GM06990 (cell line): ENCODE results near the gene KCNG2.

ENCODE experiments used
- DNase-seq: peaks from one replicate; pipeline ENCODE4 v3.0.0-alpha.2; 2011; ENCODE audit not compliant: insufficient read length; ENCODE audit errors: extremely low read depth
- H3K27me3 ChIP-seq: replicated peaks from 2 replicates; pipeline ENCODE4 v1.6.0; 2011; ENCODE audit warnings: low read length; ENCODE audit not compliant: control insufficient read depth, insufficient read depth
- H3K36me3 ChIP-seq: 2 replicates; pipeline ENCODE4 v1.5.1; 2011; ENCODE audit warnings: low read length; ENCODE audit not compliant: control insufficient read depth, insufficient read depth
- H3K4me3 ChIP-seq: replicated peaks from 2 replicates; pipeline ENCODE4 v1.5.1; 2011; ENCODE audit warnings: low read depth, mild to moderate bottlenecking, control low read depth, low read length
- TF ChIP-seq, protein P1 (sequence below): IDR thresholded peaks from 2 replicates; pipeline ENCODE4 v1.5.1; 2011; ENCODE audit warnings: low read length, control low read depth, mild to moderate bottlenecking, inconsistent platforms; ENCODE audit not compliant: insufficient read depth, poor library complexity, severe bottlenecking

KCNG2 gene

GRCh38 chr18:79785831-79786230 lies 11.9 kb upstream of the KCNG2 start:
- no peak for DNase-seq
- H3K27me3 ChIP-seq: no peaks in the 10 kb centered on the region; the same call in 1 of the 2 replicates
- TF ChIP-seq, protein P1, sequence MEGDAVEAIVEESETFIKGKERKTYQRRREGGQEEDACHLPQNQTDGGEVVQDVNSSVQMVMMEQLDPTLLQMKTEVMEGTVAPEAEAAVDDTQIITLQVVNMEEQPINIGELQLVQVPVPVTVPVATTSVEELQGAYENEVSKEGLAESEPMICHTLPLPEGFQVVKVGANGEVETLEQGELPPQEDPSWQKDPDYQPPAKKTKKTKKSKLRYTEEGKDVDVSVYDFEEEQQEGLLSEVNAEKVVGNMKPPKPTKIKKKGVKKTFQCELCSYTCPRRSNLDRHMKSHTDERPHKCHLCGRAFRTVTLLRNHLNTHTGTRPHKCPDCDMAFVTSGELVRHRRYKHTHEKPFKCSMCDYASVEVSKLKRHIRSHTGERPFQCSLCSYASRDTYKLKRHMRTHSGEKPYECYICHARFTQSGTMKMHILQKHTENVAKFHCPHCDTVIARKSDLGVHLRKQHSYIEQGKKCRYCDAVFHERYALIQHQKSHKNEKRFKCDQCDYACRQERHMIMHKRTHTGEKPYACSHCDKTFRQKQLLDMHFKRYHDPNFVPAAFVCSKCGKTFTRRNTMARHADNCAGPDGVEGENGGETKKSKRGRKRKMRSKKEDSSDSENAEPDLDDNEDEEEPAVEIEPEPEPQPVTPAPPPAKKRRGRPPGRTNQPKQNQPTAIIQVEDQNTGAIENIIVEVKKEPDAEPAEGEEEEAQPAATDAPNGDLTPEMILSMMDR: no peak
- H3K4me3 ChIP-seq: no peak overlapping the region
- no peaks in the 10 kb centered on the region for H3K36me3 ChIP-seq

DNA sequence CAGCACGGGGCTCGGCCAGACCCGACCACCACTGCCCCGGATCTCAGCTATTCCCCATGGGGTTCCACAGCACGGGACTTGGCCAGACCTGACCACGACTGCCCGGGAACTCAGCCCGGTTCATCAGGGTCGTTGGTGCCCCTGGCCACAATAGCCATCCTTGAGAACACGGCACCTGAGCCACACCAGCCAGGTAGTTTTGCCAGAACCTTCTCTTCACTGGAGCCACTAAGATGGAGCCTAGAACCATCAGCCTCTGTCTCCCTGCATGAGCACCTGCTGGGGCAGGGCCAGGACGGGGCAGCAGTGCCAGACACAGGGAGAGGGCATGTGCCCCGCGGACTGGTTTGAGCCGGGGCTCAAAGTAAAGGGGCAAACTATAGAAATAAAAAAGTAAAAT lies 11.4 kb upstream of the KCNG2 start:
- no peak for DNase-seq
- Histone ChIP-seq H3K36me3 (no peaks in the 10 kb centered on the region), H3K27me3 (no peaks in the 10 kb centered on the region; the same call in 1 of the 2 replicates), H3K4me3 (no peak overlapping the region)
- TF ChIP-seq, protein P1: no peak

- H3K4me3 ChIP-seq: no peak overlapping the region
- H3K36me3 ChIP-seq: no peaks in the 10 kb centered on the region
- TF ChIP-seq, protein P1: no peak
- no peaks in the 10 kb centered on the region; the same call in 1 of the 2 replicates for H3K27me3 ChIP-seq
- no peak for DNase-seq
Observed at GRCh38 chr18:79786786-79787526, 10.8 kb upstream of the KCNG2 start.

- H3K4me3 ChIP-seq: no peak overlapping the region
Observed at GRCh38 chr18:79787527-79787864, 10.2 kb upstream of the KCNG2 start.

GRCh38 chr18:79787865-79788733 lies 9.6 kb upstream of the KCNG2 start:
- H3K4me3 ChIP-seq: no peak overlapping the region
- TF ChIP-seq, protein P1: no peak
- no peaks in the 10 kb centered on the region for H3K36me3 ChIP-seq
- DNase-seq: no peak
- no peaks in the 10 kb centered on the region; the same call in 1 of the 2 replicates for H3K27me3 ChIP-seq

More at GRCh38 chr18:79787527-79787864, 10.2 kb upstream of the KCNG2 start:
- no peaks in the 10 kb centered on the region; the same call in 1 of the 2 replicates for H3K27me3 ChIP-seq
- TF ChIP-seq, protein P1: no peak
- no peaks in the 10 kb centered on the region for H3K36me3 ChIP-seq
- no peak for DNase-seq
